SK-N-SH treated with all-trans-retinoic acid at 6 μM for 48 hours (cell line): ENCODE data around the gene ALOX12.

ENCODE experiments used
- ATAC-seq: fragments of 200-7000 bp; cut with Tn5 transposase; 3 replicates; pipeline ENCODE4 v1.9.1; 2020; ENCODE audit warnings: mild to moderate bottlenecking, moderate library complexity
- ARNTL ChIP-seq: fragments of 450-650 bp; formaldehyde crosslinking; IDR thresholded peaks from 2 replicates; pipeline ENCODE4 v1.5.0; 2020; ENCODE audit warnings: low read depth, mild to moderate bottlenecking, moderate library complexity, borderline replicate concordance
- CSDC2 ChIP-seq: fragments of 250-450 bp; sonication (Bioruptor Pico); IDR thresholded peaks from 2 replicates; pipeline ENCODE4 v1.5.0; 2020; ENCODE audit warnings: mild to moderate bottlenecking, moderate library complexity
- ESRRG ChIP-seq: fragments of 250-450 bp; sonication (Bioruptor Pico); IDR thresholded peaks from 2 replicates; pipeline ENCODE4 v1.6.1; 2021; ENCODE audit warnings: mild to moderate bottlenecking
- GLIS3 ChIP-seq: fragments of 250-450 bp; sonication (Bioruptor Pico); IDR thresholded peaks from 2 replicates; pipeline ENCODE4 v1.5.0; 2020; ENCODE audit warnings: mild to moderate bottlenecking, moderate library complexity
- ISL1 ChIP-seq: fragments of 250-450 bp; sonication (Bioruptor Pico); IDR thresholded peaks from 2 replicates; pipeline ENCODE4 v2.1.2; 2022; ENCODE audit warnings: mild to moderate bottlenecking, moderate library complexity
- OSR1 ChIP-seq: fragments of 250-450 bp; sonication (Bioruptor Pico); IDR thresholded peaks from 2 replicates; pipeline ENCODE4 v1.8.0; 2022; ENCODE audit warnings: moderate library complexity, mild to moderate bottlenecking, inconsistent platforms
- PPARA ChIP-seq: fragments of 250-450 bp; sonication (Bioruptor Pico); IDR thresholded peaks from 2 replicates; pipeline ENCODE4 v1.5.0; 2020; ENCODE audit warnings: mild to moderate bottlenecking, borderline replicate concordance
- RARB ChIP-seq: fragments of 250-450 bp; sonication (Bioruptor Pico); IDR thresholded peaks from 2 replicates; pipeline ENCODE4 v1.8.0; 2021; ENCODE audit warnings: mild to moderate bottlenecking, moderate library complexity
- TOX ChIP-seq: fragments of 250-450 bp; sonication (Bioruptor Pico); IDR thresholded peaks from 2 replicates; pipeline ENCODE4 v1.8.0; 2021; ENCODE audit warnings: mild to moderate bottlenecking, moderate library complexity, borderline replicate concordance
- ZC3H10 ChIP-seq: fragments of 250-450 bp; sonication (Bioruptor Pico); IDR thresholded peaks from 2 replicates; pipeline ENCODE4 v1.5.1; 2021; ENCODE audit warnings: mild to moderate bottlenecking, moderate library complexity
- ZFP3 ChIP-seq: fragments of 250-450 bp; sonication (Bioruptor Pico); IDR thresholded peaks from 2 replicates; pipeline ENCODE4 v1.5.0; 2020; ENCODE audit warnings: mild to moderate bottlenecking, moderate library complexity
- ZFP30 ChIP-seq: fragments of 450-650 bp; formaldehyde crosslinking; IDR thresholded peaks from 2 replicates; pipeline ENCODE4 v1.5.0; 2022; ENCODE audit warnings: mild to moderate bottlenecking, moderate library complexity
- ZNF565 ChIP-seq: fragments of 450-650 bp; formaldehyde crosslinking; conservative IDR thresholded peaks from 2 replicates; pipeline ENCODE4 v1.5.0; 2020; ENCODE audit warnings: low read depth, mild to moderate bottlenecking, moderate library complexity
- ZNF8 ChIP-seq: fragments of 450-650 bp; formaldehyde crosslinking; IDR thresholded peaks from 2 replicates; pipeline ENCODE4 v1.5.0; 2020; ENCODE audit warnings: mild to moderate bottlenecking, moderate library complexity
- TF ChIP-seq, protein P1 (sequence below): fragments of 250-450 bp; sonication (Bioruptor Pico); IDR thresholded peaks from 2 replicates; pipeline ENCODE4 v1.5.1; 2021; ENCODE audit warnings: mild to moderate bottlenecking, moderate library complexity
- TF ChIP-seq, protein P2 (sequence below): fragments of 250-450 bp; sonication (Bioruptor Pico); IDR thresholded peaks from 2 replicates; pipeline ENCODE4 v1.5.0; 2020; ENCODE audit warnings: mild to moderate bottlenecking, moderate library complexity
- TF ChIP-seq, protein P3 (sequence below): fragments of 250-450 bp; sonication (Bioruptor Pico); IDR thresholded peaks from 2 replicates; pipeline ENCODE4 v1.8.0; 2020; ENCODE audit warnings: mild to moderate bottlenecking, moderate library complexity, borderline replicate concordance
- TF ChIP-seq, protein P4 (sequence below): fragments of 250-450 bp; sonication (Bioruptor Pico); IDR thresholded peaks from 2 replicates; pipeline ENCODE4 v1.8.0; 2021; ENCODE audit warnings: low read depth, mild to moderate bottlenecking, moderate library complexity, borderline replicate concordance

The ALOX12 gene

DNA sequence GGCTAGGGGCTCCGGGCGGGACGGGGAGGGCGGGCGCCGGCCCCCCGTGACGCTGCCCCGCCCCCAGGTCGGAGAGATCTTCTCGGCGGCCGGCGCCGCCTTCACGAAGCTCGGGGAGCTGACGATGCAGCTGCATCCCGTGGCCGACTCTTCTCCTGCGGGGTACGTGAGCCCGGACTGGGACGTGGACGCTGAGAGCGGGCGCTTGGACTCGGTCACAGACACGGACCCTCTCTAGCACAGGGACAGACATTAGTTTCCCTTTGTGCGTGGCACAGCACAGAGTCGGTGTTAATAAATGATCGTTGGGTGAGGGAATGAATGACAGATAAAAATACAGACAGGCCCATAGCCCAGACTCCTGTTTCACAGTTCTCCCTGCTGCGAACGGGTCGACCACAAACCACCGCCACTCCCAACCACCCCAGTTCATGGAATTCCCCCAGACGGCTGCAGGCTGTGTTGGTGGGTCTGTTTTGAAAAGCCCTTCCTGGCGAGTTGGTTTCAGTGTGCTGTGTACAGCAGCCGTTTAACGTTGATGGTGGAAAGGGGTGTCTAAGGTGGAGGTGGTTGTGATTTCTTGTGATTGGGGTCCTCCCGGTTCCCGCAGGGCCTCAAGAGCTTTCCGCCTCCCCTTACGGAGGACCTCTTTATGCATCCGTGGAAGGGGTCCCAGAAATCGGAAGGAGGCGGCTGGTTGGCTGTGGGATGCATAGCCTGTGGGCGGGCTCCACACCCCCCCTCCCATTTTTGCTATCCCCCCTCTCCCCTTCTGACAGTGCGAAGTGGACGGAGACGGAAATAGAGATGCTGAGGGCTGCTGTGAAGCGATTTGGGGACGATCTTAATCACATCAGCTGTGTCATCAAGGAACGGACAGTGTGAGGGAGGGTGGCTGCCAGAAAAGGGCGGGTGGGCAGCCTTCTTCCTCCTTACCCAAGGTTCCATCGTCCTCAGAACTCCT is 19.4 kb downstream of the ALOX12 start:
- ATAC-seq: peak; percentile 1; the same call in 1 of the 3 replicates
- TF ChIP-seq, protein P1, sequence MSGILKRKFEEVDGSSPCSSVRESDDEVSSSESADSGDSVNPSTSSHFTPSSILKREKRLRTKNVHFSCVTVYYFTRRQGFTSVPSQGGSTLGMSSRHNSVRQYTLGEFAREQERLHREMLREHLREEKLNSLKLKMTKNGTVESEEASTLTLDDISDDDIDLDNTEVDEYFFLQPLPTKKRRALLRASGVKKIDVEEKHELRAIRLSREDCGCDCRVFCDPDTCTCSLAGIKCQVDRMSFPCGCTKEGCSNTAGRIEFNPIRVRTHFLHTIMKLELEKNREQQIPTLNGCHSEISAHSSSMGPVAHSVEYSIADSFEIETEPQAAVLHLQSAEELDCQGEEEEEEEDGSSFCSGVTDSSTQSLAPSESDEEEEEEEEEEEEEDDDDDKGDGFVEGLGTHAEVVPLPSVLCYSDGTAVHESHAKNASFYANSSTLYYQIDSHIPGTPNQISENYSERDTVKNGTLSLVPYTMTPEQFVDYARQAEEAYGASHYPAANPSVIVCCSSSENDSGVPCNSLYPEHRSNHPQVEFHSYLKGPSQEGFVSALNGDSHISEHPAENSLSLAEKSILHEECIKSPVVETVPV (CRISPR knock-in tag): no peak
- TF ChIP-seq ZFP3 (CRISPR knock-in tag) (0 out of 2 replicates have a peak, but pooled peaks have one; percentile 14), ISL1 (CRISPR knock-in tag) (no peak), ARNTL (CRISPR knock-in tag) (no peak)
- TF ChIP-seq, all 23 proteins: peak for 1

DNA sequence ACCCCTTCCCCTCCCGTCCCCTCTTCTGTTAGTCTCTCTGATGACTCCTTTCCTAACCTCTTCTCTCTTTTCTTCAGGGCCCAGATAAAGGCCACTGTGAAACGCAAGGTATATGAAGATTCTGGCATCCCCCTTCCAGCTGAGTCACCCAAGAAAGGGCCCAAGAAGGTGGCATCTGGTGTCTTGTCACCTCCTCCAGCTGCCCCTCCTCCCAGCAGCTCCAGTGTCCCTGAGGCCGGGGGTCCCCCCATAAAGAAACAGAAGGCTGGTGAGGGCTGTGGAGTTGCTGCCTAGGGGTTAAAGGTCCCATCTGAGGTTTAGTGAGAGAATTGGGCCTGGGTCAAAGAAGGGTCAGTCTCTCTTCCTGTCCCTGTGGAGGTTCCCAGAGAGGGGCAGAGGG is 20.6 kb downstream of the ALOX12 start:
- TF ChIP-seq GLIS3 (CRISPR knock-in tag): no peak
- TF ChIP-seq CSDC2 (CRISPR knock-in tag): no peak
- TF ChIP-seq TOX (CRISPR knock-in tag): no peak
- TF ChIP-seq, protein P1 (CRISPR knock-in tag): no peak
- TF ChIP-seq ZNF565 (CRISPR knock-in tag): no peak
- TF ChIP-seq, protein P2, sequence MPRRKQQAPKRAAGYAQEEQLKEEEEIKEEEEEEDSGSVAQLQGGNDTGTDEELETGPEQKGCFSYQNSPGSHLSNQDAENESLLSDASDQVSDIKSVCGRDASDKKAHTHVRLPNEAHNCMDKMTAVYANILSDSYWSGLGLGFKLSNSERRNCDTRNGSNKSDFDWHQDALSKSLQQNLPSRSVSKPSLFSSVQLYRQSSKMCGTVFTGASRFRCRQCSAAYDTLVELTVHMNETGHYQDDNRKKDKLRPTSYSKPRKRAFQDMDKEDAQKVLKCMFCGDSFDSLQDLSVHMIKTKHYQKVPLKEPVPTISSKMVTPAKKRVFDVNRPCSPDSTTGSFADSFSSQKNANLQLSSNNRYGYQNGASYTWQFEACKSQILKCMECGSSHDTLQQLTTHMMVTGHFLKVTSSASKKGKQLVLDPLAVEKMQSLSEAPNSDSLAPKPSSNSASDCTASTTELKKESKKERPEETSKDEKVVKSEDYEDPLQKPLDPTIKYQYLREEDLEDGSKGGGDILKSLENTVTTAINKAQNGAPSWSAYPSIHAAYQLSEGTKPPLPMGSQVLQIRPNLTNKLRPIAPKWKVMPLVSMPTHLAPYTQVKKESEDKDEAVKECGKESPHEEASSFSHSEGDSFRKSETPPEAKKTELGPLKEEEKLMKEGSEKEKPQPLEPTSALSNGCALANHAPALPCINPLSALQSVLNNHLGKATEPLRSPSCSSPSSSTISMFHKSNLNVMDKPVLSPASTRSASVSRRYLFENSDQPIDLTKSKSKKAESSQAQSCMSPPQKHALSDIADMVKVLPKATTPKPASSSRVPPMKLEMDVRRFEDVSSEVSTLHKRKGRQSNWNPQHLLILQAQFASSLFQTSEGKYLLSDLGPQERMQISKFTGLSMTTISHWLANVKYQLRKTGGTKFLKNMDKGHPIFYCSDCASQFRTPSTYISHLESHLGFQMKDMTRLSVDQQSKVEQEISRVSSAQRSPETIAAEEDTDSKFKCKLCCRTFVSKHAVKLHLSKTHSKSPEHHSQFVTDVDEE (CRISPR knock-in tag): no peak
- no peak for TF ChIP-seq PPARA
- TF ChIP-seq ZC3H10: no peak
- no peak for TF ChIP-seq ZFP3 (CRISPR knock-in tag)
- no peak for TF ChIP-seq RARB (CRISPR knock-in tag)
- no peak for TF ChIP-seq ARNTL (CRISPR knock-in tag)
- TF ChIP-seq ZNF8 (CRISPR knock-in tag): no peak
- TF ChIP-seq, protein P3, sequence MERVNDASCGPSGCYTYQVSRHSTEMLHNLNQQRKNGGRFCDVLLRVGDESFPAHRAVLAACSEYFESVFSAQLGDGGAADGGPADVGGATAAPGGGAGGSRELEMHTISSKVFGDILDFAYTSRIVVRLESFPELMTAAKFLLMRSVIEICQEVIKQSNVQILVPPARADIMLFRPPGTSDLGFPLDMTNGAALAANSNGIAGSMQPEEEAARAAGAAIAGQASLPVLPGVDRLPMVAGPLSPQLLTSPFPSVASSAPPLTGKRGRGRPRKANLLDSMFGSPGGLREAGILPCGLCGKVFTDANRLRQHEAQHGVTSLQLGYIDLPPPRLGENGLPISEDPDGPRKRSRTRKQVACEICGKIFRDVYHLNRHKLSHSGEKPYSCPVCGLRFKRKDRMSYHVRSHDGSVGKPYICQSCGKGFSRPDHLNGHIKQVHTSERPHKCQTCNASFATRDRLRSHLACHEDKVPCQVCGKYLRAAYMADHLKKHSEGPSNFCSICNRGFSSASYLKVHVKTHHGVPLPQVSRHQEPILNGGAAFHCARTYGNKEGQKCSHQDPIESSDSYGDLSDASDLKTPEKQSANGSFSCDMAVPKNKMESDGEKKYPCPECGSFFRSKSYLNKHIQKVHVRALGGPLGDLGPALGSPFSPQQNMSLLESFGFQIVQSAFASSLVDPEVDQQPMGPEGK (CRISPR knock-in tag): no peak
- ATAC-seq: no peak

DNA sequence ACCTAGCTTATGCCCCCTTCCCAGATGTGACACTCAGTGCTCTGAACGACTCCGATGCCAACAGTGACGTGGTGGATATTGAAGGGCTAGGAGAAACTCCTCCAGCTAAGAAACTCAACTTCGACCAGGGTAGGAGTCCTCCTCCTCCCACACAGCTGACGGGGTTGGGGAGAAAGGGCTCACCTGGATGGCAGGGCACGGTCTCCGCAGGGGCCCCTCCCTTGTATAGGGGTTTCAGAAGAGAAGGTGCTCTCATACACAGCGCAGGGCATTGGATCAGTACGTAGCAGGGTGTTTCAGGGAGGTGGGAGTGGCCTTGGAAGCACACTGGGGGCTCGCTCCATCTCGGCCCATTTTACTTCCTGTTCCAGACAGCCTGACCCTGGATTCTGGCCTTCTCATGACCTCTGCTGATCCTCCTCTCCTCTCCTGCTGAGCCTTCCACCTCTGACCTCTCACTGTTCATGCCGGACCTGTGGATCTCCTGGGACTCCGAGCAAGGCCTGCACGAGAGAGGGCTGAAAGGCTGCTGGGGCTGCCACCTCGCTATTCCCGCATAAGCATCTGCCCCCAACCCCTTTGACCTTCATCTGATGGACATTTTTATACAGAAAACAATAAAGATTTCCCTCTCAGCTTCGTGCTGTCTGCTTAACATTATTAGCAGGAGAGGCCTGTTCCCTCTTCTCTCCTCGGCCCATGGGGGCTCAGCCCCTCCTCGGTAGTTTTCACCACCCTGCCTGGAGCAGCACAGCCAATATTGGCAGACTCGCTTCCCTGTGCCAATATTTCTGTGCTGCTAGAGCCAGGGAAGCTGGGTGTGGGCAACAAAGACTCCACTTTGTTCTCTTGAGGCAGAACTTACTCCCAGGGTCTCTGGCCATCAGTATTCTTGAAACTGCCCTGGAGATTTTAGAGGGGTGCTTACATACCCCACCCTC is 21.3 kb downstream of the ALOX12 start:
- no peak for ATAC-seq
- TF ChIP-seq PPARA (no peak), ESRRG (no peak), TOX (CRISPR knock-in tag) (no peak), ZFP30 (CRISPR knock-in tag) (no peak), ZNF8 (CRISPR knock-in tag) (no peak), ZC3H10 (no peak), GLIS3 (CRISPR knock-in tag) (no peak), ARNTL (CRISPR knock-in tag) (no peak), OSR1 (CRISPR knock-in tag) (no peak)
- TF ChIP-seq, protein P4, sequence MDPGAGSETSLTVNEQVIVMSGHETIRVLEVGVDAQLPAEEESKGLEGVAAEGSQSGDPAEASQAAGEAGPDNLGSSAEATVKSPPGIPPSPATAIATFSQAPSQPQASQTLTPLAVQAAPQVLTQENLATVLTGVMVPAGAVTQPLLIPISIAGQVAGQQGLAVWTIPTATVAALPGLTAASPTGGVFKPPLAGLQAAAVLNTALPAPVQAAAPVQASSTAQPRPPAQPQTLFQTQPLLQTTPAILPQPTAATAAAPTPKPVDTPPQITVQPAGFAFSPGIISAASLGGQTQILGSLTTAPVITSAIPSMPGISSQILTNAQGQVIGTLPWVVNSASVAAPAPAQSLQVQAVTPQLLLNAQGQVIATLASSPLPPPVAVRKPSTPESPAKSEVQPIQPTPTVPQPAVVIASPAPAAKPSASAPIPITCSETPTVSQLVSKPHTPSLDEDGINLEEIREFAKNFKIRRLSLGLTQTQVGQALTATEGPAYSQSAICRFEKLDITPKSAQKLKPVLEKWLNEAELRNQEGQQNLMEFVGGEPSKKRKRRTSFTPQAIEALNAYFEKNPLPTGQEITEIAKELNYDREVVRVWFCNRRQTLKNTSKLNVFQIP (CRISPR knock-in tag): no peak
- TF ChIP-seq, protein P3 (CRISPR knock-in tag): no peak
- TF ChIP-seq, protein P2 (CRISPR knock-in tag): no peak
